NK-92 treated with Interleukin-12 subunit alpha and Interleukin-12 subunit beta, amount 100 ng/mL, for 24 hours (cell line): ENCODE results near the gene ADCY10.

Experiments used
- DNase-seq: peaks from one replicate; lab custom pipeline; 2025; lab: John Stamatoyannopoulos, UW

Gene ADCY10

GRCh38 chr1:167927046-167927754, 13.3 kb upstream of the ADCY10 start:
- DNase-seq: no peak

GRCh38 chr1:167926486-167926997, 12.6 kb upstream of the ADCY10 start:
- no peak for DNase-seq

GRCh38 chr1:167924543-167925231, 10.8 kb upstream of the ADCY10 start:
- no peak for DNase-seq

- no peak for DNase-seq
Observed at GRCh38 chr1:167924102-167924501, 10.2 kb upstream of the ADCY10 start.

- DNase-seq: no peak
Observed at GRCh38 chr1:167923324-167924056, 9.6 kb upstream of the ADCY10 start.

- DNase-seq: no peak
Observed at GRCh38 chr1:167922611-167923074, 8.7 kb upstream of the ADCY10 start.

- no peak for DNase-seq
Observed at GRCh38 chr1:167922023-167922422, 8.1 kb upstream of the ADCY10 start.

- DNase-seq: no peak
Observed at GRCh38 chr1:167916766-167917511, 3.0 kb upstream of the ADCY10 start.

- DNase-seq: no peak
Observed at GRCh38 chr1:167915569-167915968, 1.6 kb upstream of the ADCY10 start.

- no peak for DNase-seq
Observed at GRCh38 chr1:167912294-167912693, 1.6 kb downstream of the ADCY10 start.

GRCh38 chr1:167911413-167911812, 2.5 kb downstream of the ADCY10 start:
- DNase-seq: no peak

GRCh38 chr1:167910530-167910929, 3.4 kb downstream of the ADCY10 start:
- DNase-seq: no peak

- DNase-seq: no peak
Observed at GRCh38 chr1:167909691-167910180, 4.2 kb downstream of the ADCY10 start.

GRCh38 chr1:167905671-167906070, 8.3 kb downstream of the ADCY10 start:
- DNase-seq: no peak

- no peak for DNase-seq
Observed at GRCh38 chr1:167905182-167905581, 8.8 kb downstream of the ADCY10 start.

GRCh38 chr1:167904652-167905130, 9.2 kb downstream of the ADCY10 start:
- no peak for DNase-seq

- DNase-seq: no peak
Observed at GRCh38 chr1:167900907-167901306, 13.0 kb downstream of the ADCY10 start.

GRCh38 chr1:167899253-167899681, 14.7 kb downstream of the ADCY10 start:
- DNase-seq: no peak

GRCh38 chr1:167898578-167899222, 15.2 kb downstream of the ADCY10 start:
- no peak for DNase-seq

GRCh38 chr1:167893798-167894197, 20.1 kb downstream of the ADCY10 start:
- no peak for DNase-seq

GRCh38 chr1:167890400-167890799, 23.5 kb downstream of the ADCY10 start:
- DNase-seq: no peak
